NCI-H460 (cell line): Measurements from ENCODE around the gene ANGPTL8. TPM values are rescaled to one million over a fixed set of nuclear protein-coding genes. Genes with fewer than 3 reads are reported as not detected.

Experiments
- DNase-seq: peaks from one replicate; pipeline ENCODE4 v3.0.0-alpha.2; 2016; ENCODE audit warnings: low read depth; ENCODE audit errors: extremely low read depth
- total RNA-seq: library from RNA; depleted of rRNA; stranded (reverse); fragments of >200 nt; shearing (Covaris generic); gene quantifications from 2 replicates; pipeline ENCODE4 v1.2.3, GENCODE V29; 2014

ANGPTL8 gene
- total RNA-seq, 1 experiment from 2014 or later = not detected

GRCh38 chr19:11203194-11204075 is 36.0 kb upstream of the ANGPTL8 start:
- DNase-seq = no peak

- DNase-seq = no peak
These were observed 35.3 kb upstream of the ANGPTL8 start for GRCh38 chr19:11204076-11204602.

GRCh38 chr19:11204943-11205349 is 34.5 kb upstream of the ANGPTL8 start:
- DNase-seq = no peak

GRCh38 chr19:11205939-11206570 is 33.4 kb upstream of the ANGPTL8 start:
- DNase-seq = no peak

- DNase-seq = no peak
These were observed 30.6 kb upstream of the ANGPTL8 start for GRCh38 chr19:11208561-11209471.

- DNase-seq = no peak
These were observed 29.4 kb upstream of the ANGPTL8 start for GRCh38 chr19:11209839-11210655.

- no peak for DNase-seq
These were observed 28.8 kb upstream of the ANGPTL8 start for GRCh38 chr19:11210656-11210928.

GRCh38 chr19:11214387-11214786 is 25.0 kb upstream of the ANGPTL8 start:
- DNase-seq = no peak

- DNase-seq = no peak
These were observed 18.3 kb upstream of the ANGPTL8 start for GRCh38 chr19:11221082-11221598.

GRCh38 chr19:11223200-11223599 is 16.2 kb upstream of the ANGPTL8 start:
- DNase-seq = no peak

- no peak for DNase-seq
These were observed 15.0 kb upstream of the ANGPTL8 start for GRCh38 chr19:11224429-11224828.

GRCh38 chr19:11225172-11225571 is 14.2 kb upstream of the ANGPTL8 start:
- no peak for DNase-seq

GRCh38 chr19:11225815-11226214 is 13.6 kb upstream of the ANGPTL8 start:
- no peak for DNase-seq

- DNase-seq = no peak
These were observed 12.7 kb upstream of the ANGPTL8 start for GRCh38 chr19:11226716-11227166.

GRCh38 chr19:11227195-11227886 is 12.1 kb upstream of the ANGPTL8 start:
- no peak for DNase-seq

GRCh38 chr19:11230621-11231386 is 8.6 kb upstream of the ANGPTL8 start:
- no peak for DNase-seq

- DNase-seq = no peak
These were observed 6.9 kb upstream of the ANGPTL8 start for GRCh38 chr19:11232555-11232954.

GRCh38 chr19:11233073-11233472 is 6.3 kb upstream of the ANGPTL8 start:
- no peak for DNase-seq
